GM23338 (cell line): ENCODE results near the gene CDKN3. TPM values are rescaled to one million over a fixed set of nuclear protein-coding genes. Genes with fewer than 3 reads are reported as not detected.

Source experiments
- EZH2phosphoT487 ChIP-seq: fragments of 200-600 bp; sonication (generic); IDR thresholded peaks from one replicate; pipeline ENCODE4 v1.8.1; 2018; ENCODE audit warnings: antibody characterized with exemption; ENCODE audit not compliant: unreplicated experiment
- JUNB ChIP-seq: IDR thresholded peaks from one replicate; pipeline ENCODE4 v1.6.1; 2016; ENCODE audit warnings: antibody characterized with exemption; ENCODE audit not compliant: unreplicated experiment
- NANOG ChIP-seq: IDR thresholded peaks from 2 replicates; pipeline ENCODE4 v1.6.1; 2016; ENCODE audit warnings: antibody characterized with exemption, borderline replicate concordance
- STAT1 ChIP-seq: IDR thresholded peaks from one replicate; pipeline ENCODE4 v1.6.1; 2016; ENCODE audit warnings: antibody characterized with exemption; ENCODE audit not compliant: unreplicated experiment
- polyA plus RNA-seq: library from polyadenylated mRNA; unstranded; fragments of >200 nt; fragmentation: Nextera tagmentation; extraction: Ambion mirVana; gene quantifications from 2 replicates; pipeline ENCODE4 v1.2.1, GENCODE V29; 2016
- total RNA-seq: library from RNA; depleted of rRNA; stranded (reverse); fragments of >200 nt; shearing (Covaris generic); gene quantifications from 2 replicates; pipeline ENCODE4 v1.2.3, GENCODE V29; 2014
- TF ChIP-seq, protein P1 (sequence below): fragments of 250-450 bp; sonication (Bioruptor Pico); IDR thresholded peaks from 2 replicates; pipeline ENCODE4 v1.5.0; 2020; ENCODE audit warnings: mild to moderate bottlenecking, moderate library complexity
- TF ChIP-seq, protein P2 (sequence below): IDR thresholded peaks from 2 replicates; pipeline ENCODE4 v1.6.1; 2016; ENCODE audit warnings: antibody characterized with exemption
- TF ChIP-seq, protein P3 (sequence below), 2 experiments: fragments of 200-600 bp in 1 of 2; sonication (generic) in 1 of 2; conservative IDR thresholded peaks; 2 replicates each; pipeline versions ENCODE4 v1.5.1 to v1.6.1; 2016 to 2017; ENCODE audit warnings: antibody characterized with exemption in 2 of 2, low read depth in 2 of 2, mild to moderate bottlenecking in 2 of 2, moderate library complexity in 1 of 2

CDKN3 gene
- total and polyA plus RNA-seq, 2 experiments from 2014 or later, result 36.3 to 97.4 TPM

DNA sequence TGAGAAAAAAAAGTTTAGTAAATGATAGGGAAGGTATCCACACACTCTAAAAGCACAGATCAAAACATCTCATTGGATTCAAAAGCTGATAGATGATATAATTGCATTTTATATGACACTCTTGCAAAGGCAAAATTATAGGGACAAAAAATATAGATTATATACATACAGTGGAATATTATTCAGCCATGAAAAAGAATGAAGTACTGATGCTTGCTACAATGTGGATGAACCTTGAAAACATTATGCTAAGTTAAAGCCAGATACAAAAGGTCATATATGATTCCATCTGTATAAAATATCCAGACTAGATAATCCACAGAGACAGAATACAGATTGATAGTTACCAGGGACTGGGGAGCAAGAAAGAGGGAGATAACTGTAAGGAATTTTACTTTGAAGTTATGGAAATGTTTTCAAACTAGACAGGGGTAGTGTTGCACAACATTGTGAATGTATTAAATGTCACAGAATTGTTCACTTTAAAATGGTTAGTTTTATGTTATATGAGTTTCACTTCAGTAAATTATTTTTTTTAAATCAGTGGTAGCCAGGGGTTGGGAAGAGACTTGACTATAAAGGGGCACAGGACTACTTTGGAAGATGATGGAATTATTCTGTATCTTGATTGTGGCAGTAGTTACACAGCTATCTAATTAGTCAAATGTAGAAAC lies 41.7 kb upstream of the CDKN3 start (continued):
- TF ChIP-seq, protein P1, sequence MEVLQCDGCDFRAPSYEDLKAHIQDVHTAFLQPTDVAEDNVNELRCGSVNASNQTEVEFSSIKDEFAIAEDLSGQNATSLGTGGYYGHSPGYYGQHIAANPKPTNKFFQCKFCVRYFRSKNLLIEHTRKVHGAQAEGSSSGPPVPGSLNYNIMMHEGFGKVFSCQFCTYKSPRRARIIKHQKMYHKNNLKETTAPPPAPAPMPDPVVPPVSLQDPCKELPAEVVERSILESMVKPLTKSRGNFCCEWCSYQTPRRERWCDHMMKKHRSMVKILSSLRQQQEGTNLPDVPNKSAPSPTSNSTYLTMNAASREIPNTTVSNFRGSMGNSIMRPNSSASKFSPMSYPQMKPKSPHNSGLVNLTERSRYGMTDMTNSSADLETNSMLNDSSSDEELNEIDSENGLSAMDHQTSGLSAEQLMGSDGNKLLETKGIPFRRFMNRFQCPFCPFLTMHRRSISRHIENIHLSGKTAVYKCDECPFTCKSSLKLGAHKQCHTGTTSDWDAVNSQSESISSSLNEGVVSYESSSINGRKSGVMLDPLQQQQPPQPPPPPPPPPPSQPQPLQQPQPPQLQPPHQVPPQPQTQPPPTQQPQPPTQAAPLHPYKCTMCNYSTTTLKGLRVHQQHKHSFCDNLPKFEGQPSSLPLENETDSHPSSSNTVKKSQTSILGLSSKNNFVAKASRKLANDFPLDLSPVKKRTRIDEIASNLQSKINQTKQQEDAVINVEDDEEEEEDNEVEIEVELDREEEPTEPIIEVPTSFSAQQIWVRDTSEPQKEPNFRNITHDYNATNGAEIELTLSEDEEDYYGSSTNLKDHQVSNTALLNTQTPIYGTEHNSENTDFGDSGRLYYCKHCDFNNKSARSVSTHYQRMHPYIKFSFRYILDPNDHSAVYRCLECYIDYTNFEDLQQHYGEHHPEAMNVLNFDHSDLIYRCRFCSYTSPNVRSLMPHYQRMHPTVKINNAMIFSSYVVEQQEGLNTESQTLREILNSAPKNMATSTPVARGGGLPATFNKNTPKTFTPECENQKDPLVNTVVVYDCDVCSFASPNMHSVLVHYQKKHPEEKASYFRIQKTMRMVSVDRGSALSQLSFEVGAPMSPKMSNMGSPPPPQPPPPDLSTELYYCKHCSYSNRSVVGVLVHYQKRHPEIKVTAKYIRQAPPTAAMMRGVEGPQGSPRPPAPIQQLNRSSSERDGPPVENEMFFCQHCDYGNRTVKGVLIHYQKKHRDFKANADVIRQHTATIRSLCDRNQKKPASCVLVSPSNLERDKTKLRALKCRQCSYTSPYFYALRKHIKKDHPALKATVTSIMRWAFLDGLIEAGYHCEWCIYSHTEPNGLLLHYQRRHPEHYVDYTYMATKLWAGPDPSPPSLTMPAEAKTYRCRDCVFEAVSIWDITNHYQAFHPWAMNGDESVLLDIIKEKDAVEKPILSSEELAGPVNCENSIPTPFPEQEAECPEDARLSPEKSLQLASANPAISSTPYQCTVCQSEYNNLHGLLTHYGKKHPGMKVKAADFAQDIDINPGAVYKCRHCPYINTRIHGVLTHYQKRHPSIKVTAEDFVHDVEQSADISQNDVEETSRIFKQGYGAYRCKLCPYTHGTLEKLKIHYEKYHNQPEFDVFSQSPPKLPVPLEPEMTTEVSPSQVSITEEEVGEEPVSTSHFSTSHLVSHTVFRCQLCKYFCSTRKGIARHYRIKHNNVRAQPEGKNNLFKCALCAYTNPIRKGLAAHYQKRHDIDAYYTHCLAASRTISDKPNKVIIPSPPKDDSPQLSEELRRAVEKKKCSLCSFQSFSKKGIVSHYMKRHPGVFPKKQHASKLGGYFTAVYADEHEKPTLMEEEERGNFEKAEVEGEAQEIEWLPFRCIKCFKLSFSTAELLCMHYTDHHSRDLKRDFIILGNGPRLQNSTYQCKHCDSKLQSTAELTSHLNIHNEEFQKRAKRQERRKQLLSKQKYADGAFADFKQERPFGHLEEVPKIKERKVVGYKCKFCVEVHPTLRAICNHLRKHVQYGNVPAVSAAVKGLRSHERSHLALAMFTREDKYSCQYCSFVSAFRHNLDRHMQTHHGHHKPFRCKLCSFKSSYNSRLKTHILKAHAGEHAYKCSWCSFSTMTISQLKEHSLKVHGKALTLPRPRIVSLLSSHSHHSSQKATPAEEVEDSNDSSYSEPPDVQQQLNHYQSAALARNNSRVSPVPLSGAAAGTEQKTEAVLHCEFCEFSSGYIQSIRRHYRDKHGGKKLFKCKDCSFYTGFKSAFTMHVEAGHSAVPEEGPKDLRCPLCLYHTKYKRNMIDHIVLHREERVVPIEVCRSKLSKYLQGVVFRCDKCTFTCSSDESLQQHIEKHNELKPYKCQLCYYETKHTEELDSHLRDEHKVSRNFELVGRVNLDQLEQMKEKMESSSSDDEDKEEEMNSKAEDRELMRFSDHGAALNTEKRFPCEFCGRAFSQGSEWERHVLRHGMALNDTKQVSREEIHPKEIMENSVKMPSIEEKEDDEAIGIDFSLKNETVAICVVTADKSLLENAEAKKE (CRISPR knock-in tag), result no peak
- TF ChIP-seq, protein P2, sequence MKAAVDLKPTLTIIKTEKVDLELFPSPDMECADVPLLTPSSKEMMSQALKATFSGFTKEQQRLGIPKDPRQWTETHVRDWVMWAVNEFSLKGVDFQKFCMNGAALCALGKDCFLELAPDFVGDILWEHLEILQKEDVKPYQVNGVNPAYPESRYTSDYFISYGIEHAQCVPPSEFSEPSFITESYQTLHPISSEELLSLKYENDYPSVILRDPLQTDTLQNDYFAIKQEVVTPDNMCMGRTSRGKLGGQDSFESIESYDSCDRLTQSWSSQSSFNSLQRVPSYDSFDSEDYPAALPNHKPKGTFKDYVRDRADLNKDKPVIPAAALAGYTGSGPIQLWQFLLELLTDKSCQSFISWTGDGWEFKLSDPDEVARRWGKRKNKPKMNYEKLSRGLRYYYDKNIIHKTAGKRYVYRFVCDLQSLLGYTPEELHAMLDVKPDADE, result no peak
- TF ChIP-seq NANOG (no peak), JUNB (no peak), STAT1 (no peak), EZH2phosphoT487 (no peak)
- TF ChIP-seq, protein P3, sequence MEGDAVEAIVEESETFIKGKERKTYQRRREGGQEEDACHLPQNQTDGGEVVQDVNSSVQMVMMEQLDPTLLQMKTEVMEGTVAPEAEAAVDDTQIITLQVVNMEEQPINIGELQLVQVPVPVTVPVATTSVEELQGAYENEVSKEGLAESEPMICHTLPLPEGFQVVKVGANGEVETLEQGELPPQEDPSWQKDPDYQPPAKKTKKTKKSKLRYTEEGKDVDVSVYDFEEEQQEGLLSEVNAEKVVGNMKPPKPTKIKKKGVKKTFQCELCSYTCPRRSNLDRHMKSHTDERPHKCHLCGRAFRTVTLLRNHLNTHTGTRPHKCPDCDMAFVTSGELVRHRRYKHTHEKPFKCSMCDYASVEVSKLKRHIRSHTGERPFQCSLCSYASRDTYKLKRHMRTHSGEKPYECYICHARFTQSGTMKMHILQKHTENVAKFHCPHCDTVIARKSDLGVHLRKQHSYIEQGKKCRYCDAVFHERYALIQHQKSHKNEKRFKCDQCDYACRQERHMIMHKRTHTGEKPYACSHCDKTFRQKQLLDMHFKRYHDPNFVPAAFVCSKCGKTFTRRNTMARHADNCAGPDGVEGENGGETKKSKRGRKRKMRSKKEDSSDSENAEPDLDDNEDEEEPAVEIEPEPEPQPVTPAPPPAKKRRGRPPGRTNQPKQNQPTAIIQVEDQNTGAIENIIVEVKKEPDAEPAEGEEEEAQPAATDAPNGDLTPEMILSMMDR (conservative IDR thresholded peaks at IDR 0.05; ENCODE audit: low read depth in 2 of 2), result no peak
